ENCODE measurements around the gene TSPO2.

Gene TSPO2

DNA sequence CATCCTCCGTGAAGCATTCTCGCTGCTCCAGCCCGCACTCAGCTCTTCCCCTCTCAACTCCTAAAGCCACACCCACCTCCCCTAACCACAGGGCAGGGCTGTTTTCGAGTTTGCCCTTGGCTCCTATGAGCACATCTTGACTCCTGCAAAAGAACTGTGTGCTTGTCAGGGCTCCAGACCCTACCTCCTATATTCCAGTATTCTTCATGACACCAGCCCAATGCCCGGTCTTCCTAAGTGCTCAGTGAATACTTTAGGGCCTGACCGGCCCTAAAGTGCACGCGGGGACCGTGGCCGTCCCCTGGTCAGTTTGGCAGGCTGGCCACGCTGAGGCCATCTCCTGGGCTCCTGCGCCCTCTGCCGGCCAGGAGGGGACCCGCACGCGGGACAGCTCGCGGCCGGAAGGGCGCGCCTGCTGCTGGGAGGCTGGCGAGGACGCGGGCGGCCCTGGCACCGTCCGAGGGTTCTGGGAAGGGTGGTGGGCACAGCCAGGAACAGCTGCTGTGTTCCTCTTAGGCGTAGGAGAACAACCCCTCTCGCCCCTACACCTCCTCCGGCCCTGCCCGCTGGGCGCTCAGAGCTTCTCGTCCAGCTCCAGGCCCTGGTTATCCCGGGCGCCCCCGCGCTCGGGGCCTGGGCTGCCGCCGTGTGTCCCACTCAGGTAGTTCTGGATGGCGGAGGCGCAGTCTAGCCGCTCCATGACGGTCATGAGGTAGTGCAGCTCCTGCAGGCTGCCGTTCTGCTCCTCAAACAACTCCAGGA lies 14.3 kb upstream of the TSPO2 start:
- peak overlapping the region; percentile 39 for H3K27ac ChIP-seq (ENCODE audit: low read depth, low read length)
- H3K9ac ChIP-seq (ENCODE audit: low read length), result no peak overlapping the region

DNA sequence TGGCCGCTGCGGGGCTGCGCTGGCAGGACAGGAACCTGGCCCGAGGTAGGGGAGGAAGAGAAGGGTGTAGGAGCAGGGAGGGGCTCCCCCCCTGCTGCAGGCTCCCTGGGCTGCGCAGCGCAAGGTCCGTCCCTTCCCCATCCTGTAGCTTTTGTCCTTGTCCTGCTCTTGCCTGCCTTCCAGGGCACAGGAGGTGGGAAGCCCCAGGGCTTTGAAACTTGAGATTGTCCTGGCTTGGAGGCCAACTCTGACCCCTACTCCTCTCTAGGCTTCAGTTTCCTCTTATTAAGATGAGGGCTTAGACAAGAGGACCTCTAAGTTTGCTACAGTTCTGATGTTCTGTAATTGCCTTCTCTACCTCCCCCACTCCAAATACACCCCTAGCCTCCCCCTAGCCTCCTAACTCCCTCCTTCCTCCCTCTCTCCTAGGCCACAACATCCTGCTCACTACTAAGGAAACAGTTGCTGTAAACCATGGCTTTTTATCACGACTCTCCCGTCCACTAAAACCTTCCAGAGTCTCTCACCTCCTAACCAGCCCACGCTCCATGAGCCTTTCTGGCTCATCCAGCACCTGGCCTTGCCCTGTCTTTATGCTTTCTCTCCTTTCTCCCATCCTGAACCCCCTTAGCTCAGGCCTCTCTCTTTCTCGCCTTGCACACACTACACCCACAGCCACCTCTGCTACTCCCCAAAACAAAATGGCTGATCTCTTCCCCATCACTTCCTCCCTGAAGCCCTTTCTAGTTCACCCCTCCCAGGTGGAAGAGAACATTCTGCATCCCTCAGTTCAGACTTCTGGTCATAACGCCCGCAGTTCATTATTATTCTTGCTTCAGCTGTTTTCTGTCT lies 13.5 kb upstream of the TSPO2 start:
- H3K4me1 ChIP-seq (ENCODE audit: insufficient read depth, low read length), result peaks cover 17% of the 10 kb centered on the region
- H3K4me3 ChIP-seq (ENCODE audit: low read depth in 1 of 2, low read length in 2 of 2), result peak overlapping the region; percentile 28 to 69
- no peaks in the 10 kb centered on the region for H3K9me3 ChIP-seq (ENCODE audit: low read length)
- H3K9ac ChIP-seq (ENCODE audit: low read length), result no peak overlapping the region
- no peaks in the 10 kb centered on the region for H3K27me3 ChIP-seq (ENCODE audit: control insufficient read depth in 1 of 2, insufficient read depth in 2 of 2, low read length in 2 of 2)
- H3K36me3 ChIP-seq (ENCODE audit: insufficient read depth, low read length), result no peaks in the 10 kb centered on the region
- H3K27ac ChIP-seq (ENCODE audit: low read depth, low read length), result peak overlapping the region; percentile 39

More for the DNA sequence above, 14.3 kb upstream of the TSPO2 start:
- peaks cover 17% of the 10 kb centered on the region for H3K4me1 ChIP-seq (ENCODE audit: insufficient read depth, low read length)
- H3K36me3 ChIP-seq (ENCODE audit: insufficient read depth, low read length), result no peaks in the 10 kb centered on the region
- H3K9me3 ChIP-seq (ENCODE audit: low read length), result no peaks in the 10 kb centered on the region
- H3K4me3 ChIP-seq (ENCODE audit: low read depth in 1 of 2, low read length in 2 of 2), result peak overlapping the region; percentile 28 to 69
- H3K27me3 ChIP-seq (ENCODE audit: control insufficient read depth in 1 of 2, insufficient read depth in 2 of 2, low read length in 2 of 2), result no peaks in the 10 kb centered on the region

GRCh38 chr6:41032830-41033229 lies 9.4 kb upstream of the TSPO2 start:
- Histone ChIP-seq H3K9ac (ENCODE audit: low read length) (no peak overlapping the region), H3K36me3 (ENCODE audit: insufficient read depth, low read length) (no peaks in the 10 kb centered on the region), H3K4me3 (ENCODE audit: low read depth in 1 of 2, low read length in 2 of 2) (no peak overlapping the region), H3K9me3 (ENCODE audit: low read length) (no peaks in the 10 kb centered on the region), H3K27ac (ENCODE audit: low read depth, low read length) (no peak overlapping the region), H3K27me3 (ENCODE audit: control insufficient read depth in 1 of 2, insufficient read depth in 2 of 2, low read length in 2 of 2) (no peaks in the 10 kb centered on the region), H3K4me1 (ENCODE audit: insufficient read depth, low read length) (peaks cover 9% of the 10 kb centered on the region)

- Histone ChIP-seq H3K9me3 (ENCODE audit: low read length) (no peaks in the 10 kb centered on the region), H3K4me1 (ENCODE audit: insufficient read depth, low read length) (peaks cover 3% of the 10 kb centered on the region), H3K4me3 (ENCODE audit: low read depth in 1 of 2, low read length in 2 of 2) (no peak overlapping the region), H3K9ac (ENCODE audit: low read length) (no peak overlapping the region), H3K27me3 (ENCODE audit: control insufficient read depth in 1 of 2, insufficient read depth in 2 of 2, low read length in 2 of 2) (no peaks in the 10 kb centered on the region), H3K27ac (ENCODE audit: low read depth, low read length) (no peak overlapping the region), H3K36me3 (ENCODE audit: insufficient read depth, low read length) (no peaks in the 10 kb centered on the region)
Observed at GRCh38 chr6:41033776-41034175, 8.5 kb upstream of the TSPO2 start.

GRCh38 chr6:41036186-41036585 lies 6.1 kb upstream of the TSPO2 start:
- no peaks in the 10 kb centered on the region for H3K4me1 ChIP-seq (ENCODE audit: insufficient read depth, low read length)

DNA sequence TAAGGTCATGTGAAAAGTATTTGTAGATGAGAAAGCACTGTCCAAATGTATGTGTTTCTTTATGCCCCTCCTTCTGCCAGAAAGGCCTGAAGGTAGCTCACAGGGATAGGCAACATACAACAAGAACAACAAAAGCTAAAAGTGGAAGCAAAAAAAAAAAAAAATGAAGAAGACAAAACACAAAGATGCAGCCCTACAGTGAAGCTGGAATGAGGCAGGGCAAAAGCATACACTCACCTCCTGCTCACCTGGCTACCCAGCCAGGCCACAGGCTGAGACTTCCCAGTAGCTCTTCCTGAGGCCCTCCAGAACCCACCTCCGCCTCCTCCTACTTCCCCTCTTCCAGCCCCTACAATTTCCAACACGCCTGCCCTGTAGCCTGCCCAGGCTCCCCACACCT lies 5.7 kb upstream of the TSPO2 start:
- Histone ChIP-seq H3K36me3 (ENCODE audit: insufficient read depth, low read length) (no peaks in the 10 kb centered on the region), H3K27me3 (ENCODE audit: control insufficient read depth in 1 of 2, insufficient read depth in 2 of 2, low read length in 2 of 2) (no peaks in the 10 kb centered on the region), H3K27ac (ENCODE audit: low read depth, low read length) (no peak overlapping the region), H3K4me1 (ENCODE audit: insufficient read depth, low read length) (no peaks in the 10 kb centered on the region), H3K4me3 (ENCODE audit: low read depth in 1 of 2, low read length in 2 of 2) (no peak overlapping the region), H3K9ac (ENCODE audit: low read length) (no peak overlapping the region), H3K9me3 (ENCODE audit: low read length) (no peaks in the 10 kb centered on the region)

More at GRCh38 chr6:41036186-41036585, 6.1 kb upstream of the TSPO2 start:
- Histone ChIP-seq H3K9ac (ENCODE audit: low read length) (no peak overlapping the region), H3K9me3 (ENCODE audit: low read length) (no peaks in the 10 kb centered on the region), H3K27ac (ENCODE audit: low read depth, low read length) (no peak overlapping the region), H3K36me3 (ENCODE audit: insufficient read depth, low read length) (no peaks in the 10 kb centered on the region), H3K4me3 (ENCODE audit: low read depth in 1 of 2, low read length in 2 of 2) (no peak overlapping the region), H3K27me3 (ENCODE audit: control insufficient read depth in 1 of 2, insufficient read depth in 2 of 2, low read length in 2 of 2) (no peaks in the 10 kb centered on the region)

- Histone ChIP-seq H3K4me1 (ENCODE audit: insufficient read depth, low read length) (no peaks in the 10 kb centered on the region), H3K36me3 (ENCODE audit: insufficient read depth, low read length) (no peaks in the 10 kb centered on the region), H3K4me3 (ENCODE audit: low read depth in 1 of 2, low read length in 2 of 2) (no peak overlapping the region), H3K27me3 (ENCODE audit: control insufficient read depth in 1 of 2, insufficient read depth in 2 of 2, low read length in 2 of 2) (no peaks in the 10 kb centered on the region), H3K9me3 (ENCODE audit: low read length) (no peaks in the 10 kb centered on the region), H3K27ac (ENCODE audit: low read depth, low read length) (no peak overlapping the region), H3K9ac (ENCODE audit: low read length) (no peak overlapping the region)
Observed at GRCh38 chr6:41037107-41037900, 5.0 kb upstream of the TSPO2 start.

DNA sequence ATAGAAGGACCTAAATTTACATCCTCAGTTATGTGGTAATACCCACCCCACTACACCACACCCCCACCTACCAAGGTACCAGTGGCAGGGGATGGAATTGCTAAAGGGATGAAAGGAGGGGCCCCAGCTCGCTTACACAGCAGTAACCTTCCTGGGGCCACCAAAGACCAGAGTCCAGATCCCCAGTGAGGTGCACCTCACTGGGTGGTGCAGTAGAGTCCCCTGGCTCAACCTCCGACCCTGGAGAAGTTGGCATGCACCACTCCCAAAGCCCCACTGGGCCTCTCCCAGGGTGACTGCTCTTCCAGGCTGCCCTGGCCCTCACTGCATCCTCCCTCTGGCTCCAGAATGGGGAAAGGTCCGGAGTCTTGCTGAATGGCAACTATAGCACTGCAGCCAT lies 4.1 kb upstream of the TSPO2 start:
- H3K4me3 ChIP-seq (ENCODE audit: low read depth in 1 of 2, low read length in 2 of 2), result no peak overlapping the region
- H3K27me3 ChIP-seq (ENCODE audit: control insufficient read depth in 1 of 2, insufficient read depth in 2 of 2, low read length in 2 of 2), result no peaks in the 10 kb centered on the region
- no peaks in the 10 kb centered on the region for H3K4me1 ChIP-seq (ENCODE audit: insufficient read depth, low read length)
- H3K9me3 ChIP-seq (ENCODE audit: low read length), result no peaks in the 10 kb centered on the region
- H3K27ac ChIP-seq (ENCODE audit: low read depth, low read length), result no peak overlapping the region
- no peaks in the 10 kb centered on the region for H3K36me3 ChIP-seq (ENCODE audit: insufficient read depth, low read length)
- H3K9ac ChIP-seq (ENCODE audit: low read length), result no peak overlapping the region

- Histone ChIP-seq H3K4me1 (ENCODE audit: insufficient read depth, low read length) (no peaks in the 10 kb centered on the region), H3K36me3 (ENCODE audit: insufficient read depth, low read length) (no peaks in the 10 kb centered on the region), H3K27me3 (ENCODE audit: control insufficient read depth in 1 of 2, insufficient read depth in 2 of 2, low read length in 2 of 2) (no peaks in the 10 kb centered on the region), H3K9ac (ENCODE audit: low read length) (no peak within 1 kb of the TSS), H3K9me3 (ENCODE audit: low read length) (no peaks in the 10 kb centered on the region), H3K27ac (ENCODE audit: low read depth, low read length) (no peak within 1 kb of the TSS), H3K4me3 (ENCODE audit: low read depth in 1 of 2, low read length in 2 of 2) (no peak within 1 kb of the TSS)
Observed at GRCh38 chr6:41039060-41039998, 2.9 kb upstream of the TSPO2 start, which contains the start of gene UNC5CL. Gene UNC5CL (minus strand): TSS chr6:41039221. CDS start chr6:41035074, 4,147 bp downstream.

DNA sequence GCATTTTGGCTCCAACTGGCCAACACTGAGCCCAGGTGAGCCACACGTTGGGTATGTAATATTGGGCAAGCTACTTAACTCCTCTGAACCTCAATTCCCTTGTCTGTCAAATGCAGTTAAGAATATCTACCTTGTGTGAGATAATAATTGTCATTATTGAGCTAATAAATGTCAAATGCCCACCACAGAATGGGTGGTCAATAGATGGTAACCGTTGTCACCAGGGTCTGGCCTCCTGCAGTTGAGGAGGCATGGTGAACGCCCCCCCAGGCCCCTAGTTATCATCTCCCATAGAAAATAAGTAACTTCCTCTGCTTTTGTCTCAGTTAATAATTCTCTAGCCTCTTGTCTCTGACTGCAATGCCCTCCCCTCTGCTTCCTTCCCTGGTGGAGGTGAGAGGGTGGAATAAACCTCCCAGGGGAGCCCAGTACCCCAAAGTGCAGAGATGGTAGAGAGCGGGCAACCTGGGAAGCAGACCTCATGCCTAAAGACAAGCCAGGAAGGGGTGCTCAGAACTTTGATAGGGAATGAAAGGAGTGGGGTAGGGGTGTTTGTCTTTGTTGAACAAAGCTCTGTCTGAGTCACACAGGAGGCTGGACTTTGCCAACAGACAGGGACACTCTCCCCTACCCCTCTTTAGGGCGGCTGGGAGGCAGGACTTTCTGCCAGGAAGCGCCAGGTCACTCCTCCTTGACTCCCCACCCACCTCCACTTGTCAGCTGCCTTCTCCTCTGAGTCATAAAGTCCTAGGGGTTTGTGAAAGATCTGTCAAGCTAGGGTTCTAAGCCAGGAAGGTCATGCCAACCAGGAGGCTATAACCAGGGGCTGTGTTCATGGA lies 1.9 kb upstream of the TSPO2 start:
- Histone ChIP-seq H3K4me1 (ENCODE audit: insufficient read depth, low read length) (no peaks in the 10 kb centered on the region), H3K27ac (ENCODE audit: low read depth, low read length) (no peak overlapping the region), H3K9ac (ENCODE audit: low read length) (no peak overlapping the region), H3K36me3 (ENCODE audit: insufficient read depth, low read length) (no peaks in the 10 kb centered on the region), H3K4me3 (ENCODE audit: low read depth in 1 of 2, low read length in 2 of 2) (no peak overlapping the region), H3K27me3 (ENCODE audit: control insufficient read depth in 1 of 2, insufficient read depth in 2 of 2, low read length in 2 of 2) (no peaks in the 10 kb centered on the region), H3K9me3 (ENCODE audit: low read length) (no peaks in the 10 kb centered on the region)

Measured in muscle layer of colon (tissue), 2 donors.